H1 (cell line): Measurements from ENCODE around the gene CCNH. TPM values are rescaled to one million over a fixed set of nuclear protein-coding genes. Genes with fewer than 3 reads are reported as not detected.

ENCODE experiments used
- KDM1A ChIP-seq: fragments of 200-600, 300-600 bp; sonication (generic); IDR thresholded peaks from 2 replicates; pipeline ENCODE4 v1.7.1; 2016; ENCODE audit warnings: mild to moderate bottlenecking, low read length, borderline replicate concordance
- SP2 ChIP-seq: IDR thresholded peaks from 2 replicates; pipeline ENCODE4 v1.6.1; 2012; ENCODE audit warnings: mild to moderate bottlenecking, low read length, inconsistent platforms
- polyA plus RNA-seq, 7 experiments: library from polyadenylated mRNA; depleted of rRNA in 3 of 7; stranded (reverse) in 5 of 7; unstranded in 2 of 7; fragments of >200 nt in 5 of 7; fragments of 200-250 nt in 2 of 7; gene quantifications; 1 replicate in 5 of 7; 2 replicates in 1 of 7; 4 replicates in 1 of 7; pipeline versions ENCODE4 v1.2.1 to v1.2.3, GENCODE V29; 2011 to 2013; ENCODE audit warnings: missing spikeins in 2 of 7, mixed read lengths in 2 of 7
- total RNA-seq: library from RNA; stranded (reverse); fragmentation: NEBNext Ultra II Directional; extraction: Animal tissue kit (Norgen Biotek cat#: 25700); gene quantifications from 2 replicates; pipeline ENCODE4 v1.2.1, GENCODE V29; 2021
- TF ChIP-seq, protein P1 (sequence below): fragments of 300-600 bp; sonication (generic); IDR thresholded peaks from 2 replicates; pipeline ENCODE4 v1.7.1; 2012; ENCODE audit warnings: low read length, moderate library complexity, mild to moderate bottlenecking, inconsistent platforms; ENCODE audit not compliant: insufficient replicate concordance

The CCNH gene
- total and polyA plus RNA-seq, 2 of the 8 experiments (the other 6 are each of a cell fraction or from before 2014, with no cell fraction given): 38.2 to 41.8 TPM

DNA sequence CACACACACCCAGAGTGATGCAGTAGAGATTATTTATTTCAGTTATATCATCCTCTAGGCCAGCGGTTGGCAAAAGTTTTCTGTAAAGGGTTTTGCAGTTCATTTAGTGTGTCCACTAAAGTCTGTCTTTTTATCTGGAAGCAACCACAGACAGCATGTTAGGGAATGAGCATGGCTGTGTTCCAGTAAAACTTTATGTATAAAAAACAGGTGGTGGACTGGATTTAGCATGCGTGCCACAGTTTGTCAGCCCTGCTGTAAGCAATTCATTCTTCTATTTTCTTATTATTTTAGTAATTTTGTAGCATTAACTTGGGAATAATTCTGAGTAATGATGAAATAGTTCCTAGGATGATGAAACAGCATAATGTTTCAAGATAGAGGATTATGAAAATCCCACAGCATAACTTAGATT, 51.7 kb downstream of the CCNH start (continued):
- TF ChIP-seq, protein P1, sequence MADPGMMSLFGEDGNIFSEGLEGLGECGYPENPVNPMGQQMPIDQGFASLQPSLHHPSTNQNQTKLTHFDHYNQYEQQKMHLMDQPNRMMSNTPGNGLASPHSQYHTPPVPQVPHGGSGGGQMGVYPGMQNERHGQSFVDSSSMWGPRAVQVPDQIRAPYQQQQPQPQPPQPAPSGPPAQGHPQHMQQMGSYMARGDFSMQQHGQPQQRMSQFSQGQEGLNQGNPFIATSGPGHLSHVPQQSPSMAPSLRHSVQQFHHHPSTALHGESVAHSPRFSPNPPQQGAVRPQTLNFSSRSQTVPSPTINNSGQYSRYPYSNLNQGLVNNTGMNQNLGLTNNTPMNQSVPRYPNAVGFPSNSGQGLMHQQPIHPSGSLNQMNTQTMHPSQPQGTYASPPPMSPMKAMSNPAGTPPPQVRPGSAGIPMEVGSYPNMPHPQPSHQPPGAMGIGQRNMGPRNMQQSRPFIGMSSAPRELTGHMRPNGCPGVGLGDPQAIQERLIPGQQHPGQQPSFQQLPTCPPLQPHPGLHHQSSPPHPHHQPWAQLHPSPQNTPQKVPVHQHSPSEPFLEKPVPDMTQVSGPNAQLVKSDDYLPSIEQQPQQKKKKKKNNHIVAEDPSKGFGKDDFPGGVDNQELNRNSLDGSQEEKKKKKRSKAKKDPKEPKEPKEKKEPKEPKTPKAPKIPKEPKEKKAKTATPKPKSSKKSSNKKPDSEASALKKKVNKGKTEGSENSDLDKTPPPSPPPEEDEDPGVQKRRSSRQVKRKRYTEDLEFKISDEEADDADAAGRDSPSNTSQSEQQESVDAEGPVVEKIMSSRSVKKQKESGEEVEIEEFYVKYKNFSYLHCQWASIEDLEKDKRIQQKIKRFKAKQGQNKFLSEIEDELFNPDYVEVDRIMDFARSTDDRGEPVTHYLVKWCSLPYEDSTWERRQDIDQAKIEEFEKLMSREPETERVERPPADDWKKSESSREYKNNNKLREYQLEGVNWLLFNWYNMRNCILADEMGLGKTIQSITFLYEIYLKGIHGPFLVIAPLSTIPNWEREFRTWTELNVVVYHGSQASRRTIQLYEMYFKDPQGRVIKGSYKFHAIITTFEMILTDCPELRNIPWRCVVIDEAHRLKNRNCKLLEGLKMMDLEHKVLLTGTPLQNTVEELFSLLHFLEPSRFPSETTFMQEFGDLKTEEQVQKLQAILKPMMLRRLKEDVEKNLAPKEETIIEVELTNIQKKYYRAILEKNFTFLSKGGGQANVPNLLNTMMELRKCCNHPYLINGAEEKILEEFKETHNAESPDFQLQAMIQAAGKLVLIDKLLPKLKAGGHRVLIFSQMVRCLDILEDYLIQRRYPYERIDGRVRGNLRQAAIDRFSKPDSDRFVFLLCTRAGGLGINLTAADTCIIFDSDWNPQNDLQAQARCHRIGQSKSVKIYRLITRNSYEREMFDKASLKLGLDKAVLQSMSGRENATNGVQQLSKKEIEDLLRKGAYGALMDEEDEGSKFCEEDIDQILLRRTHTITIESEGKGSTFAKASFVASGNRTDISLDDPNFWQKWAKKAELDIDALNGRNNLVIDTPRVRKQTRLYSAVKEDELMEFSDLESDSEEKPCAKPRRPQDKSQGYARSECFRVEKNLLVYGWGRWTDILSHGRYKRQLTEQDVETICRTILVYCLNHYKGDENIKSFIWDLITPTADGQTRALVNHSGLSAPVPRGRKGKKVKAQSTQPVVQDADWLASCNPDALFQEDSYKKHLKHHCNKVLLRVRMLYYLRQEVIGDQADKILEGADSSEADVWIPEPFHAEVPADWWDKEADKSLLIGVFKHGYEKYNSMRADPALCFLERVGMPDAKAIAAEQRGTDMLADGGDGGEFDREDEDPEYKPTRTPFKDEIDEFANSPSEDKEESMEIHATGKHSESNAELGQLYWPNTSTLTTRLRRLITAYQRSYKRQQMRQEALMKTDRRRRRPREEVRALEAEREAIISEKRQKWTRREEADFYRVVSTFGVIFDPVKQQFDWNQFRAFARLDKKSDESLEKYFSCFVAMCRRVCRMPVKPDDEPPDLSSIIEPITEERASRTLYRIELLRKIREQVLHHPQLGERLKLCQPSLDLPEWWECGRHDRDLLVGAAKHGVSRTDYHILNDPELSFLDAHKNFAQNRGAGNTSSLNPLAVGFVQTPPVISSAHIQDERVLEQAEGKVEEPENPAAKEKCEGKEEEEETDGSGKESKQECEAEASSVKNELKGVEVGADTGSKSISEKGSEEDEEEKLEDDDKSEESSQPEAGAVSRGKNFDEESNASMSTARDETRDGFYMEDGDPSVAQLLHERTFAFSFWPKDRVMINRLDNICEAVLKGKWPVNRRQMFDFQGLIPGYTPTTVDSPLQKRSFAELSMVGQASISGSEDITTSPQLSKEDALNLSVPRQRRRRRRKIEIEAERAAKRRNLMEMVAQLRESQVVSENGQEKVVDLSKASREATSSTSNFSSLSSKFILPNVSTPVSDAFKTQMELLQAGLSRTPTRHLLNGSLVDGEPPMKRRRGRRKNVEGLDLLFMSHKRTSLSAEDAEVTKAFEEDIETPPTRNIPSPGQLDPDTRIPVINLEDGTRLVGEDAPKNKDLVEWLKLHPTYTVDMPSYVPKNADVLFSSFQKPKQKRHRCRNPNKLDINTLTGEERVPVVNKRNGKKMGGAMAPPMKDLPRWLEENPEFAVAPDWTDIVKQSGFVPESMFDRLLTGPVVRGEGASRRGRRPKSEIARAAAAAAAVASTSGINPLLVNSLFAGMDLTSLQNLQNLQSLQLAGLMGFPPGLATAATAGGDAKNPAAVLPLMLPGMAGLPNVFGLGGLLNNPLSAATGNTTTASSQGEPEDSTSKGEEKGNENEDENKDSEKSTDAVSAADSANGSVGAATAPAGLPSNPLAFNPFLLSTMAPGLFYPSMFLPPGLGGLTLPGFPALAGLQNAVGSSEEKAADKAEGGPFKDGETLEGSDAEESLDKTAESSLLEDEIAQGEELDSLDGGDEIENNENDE: no peak
- TF ChIP-seq SP2 (no peak), KDM1A (no peak)
